WERI-Rb-1 (cell line): ENCODE results near the gene ARHGEF4.

Source experiments
- DNase-seq: peaks from one replicate; pipeline ENCODE4 v3.0.0-alpha.2; 2020
- H3K27ac ChIP-seq: fragments of 250-450 bp; sonication (Bioruptor Pico); 2 replicates; pipeline ENCODE4 v1.5.1; 2020; ENCODE audit warnings: mild to moderate bottlenecking, moderate library complexity
- H3K27me3 ChIP-seq: fragments of 250-450 bp; sonication (Bioruptor Pico); 2 replicates; pipeline ENCODE4 v1.5.1; 2021; ENCODE audit warnings: mild to moderate bottlenecking, low read depth, moderate library complexity; ENCODE audit not compliant: insufficient read depth, severe bottlenecking
- H3K36me3 ChIP-seq: fragments of 250-450 bp; sonication (Bioruptor Pico); 2 replicates; pipeline ENCODE4 v1.5.1; 2020; ENCODE audit warnings: mild to moderate bottlenecking, moderate library complexity
- H3K4me3 ChIP-seq: 2 replicates; pipeline ENCODE4 v1.5.1; 2011; ENCODE audit warnings: low read depth, mild to moderate bottlenecking, control low read depth, low read length
- H3K9me3 ChIP-seq: fragments of 250-450 bp; sonication (Bioruptor Pico); 2 replicates; pipeline ENCODE4 v1.5.1; 2021; ENCODE audit warnings: mild to moderate bottlenecking, moderate library complexity; ENCODE audit not compliant: severe bottlenecking
- CTCF ChIP-seq: IDR thresholded peaks from 2 replicates; pipeline ENCODE4 v1.5.1; 2011; ENCODE audit warnings: low read depth, mild to moderate bottlenecking, control low read depth, inconsistent platforms, low read length

The ARHGEF4 gene

GRCh38 chr2:131044757-131045150, 208.0 kb downstream of the ARHGEF4 start:
- no peak for TF ChIP-seq CTCF
- no peaks in the 10 kb centered on the region for H3K9me3 ChIP-seq
- no peaks in the 10 kb centered on the region for H3K27me3 ChIP-seq
- peaks cover 33% of the 10 kb centered on the region for H3K36me3 ChIP-seq
- no peak for DNase-seq
- H3K4me3 ChIP-seq = no peak overlapping the region
- no peak overlapping the region for H3K27ac ChIP-seq

- Histone ChIP-seq H3K27ac (no peak overlapping the region), H3K9me3 (no peaks in the 10 kb centered on the region), H3K36me3 (peaks cover 40% of the 10 kb centered on the region), H3K4me3 (no peak overlapping the region), H3K27me3 (no peaks in the 10 kb centered on the region)
- no peak for DNase-seq
- TF ChIP-seq CTCF = no peak
Measured at GRCh38 chr2:131045286-131046027, 208.7 kb downstream of the ARHGEF4 start.

GRCh38 chr2:131046028-131046917, 209.6 kb downstream of the ARHGEF4 start:
- TF ChIP-seq CTCF = no peak
- DNase-seq = no peak
- Histone ChIP-seq H3K9me3 (no peaks in the 10 kb centered on the region), H3K36me3 (peaks cover 45% of the 10 kb centered on the region), H3K27me3 (no peaks in the 10 kb centered on the region), H3K4me3 (no peak overlapping the region), H3K27ac (no peak overlapping the region)

- DNase-seq = no peak
- Histone ChIP-seq H3K9me3 (no peaks in the 10 kb centered on the region), H3K27me3 (no peaks in the 10 kb centered on the region), H3K27ac (no peak overlapping the region), H3K36me3 (peaks cover 53% of the 10 kb centered on the region), H3K4me3 (no peak overlapping the region)
- no peak for TF ChIP-seq CTCF
Measured at GRCh38 chr2:131046918-131047652, 210.4 kb downstream of the ARHGEF4 start.

- TF ChIP-seq CTCF = no peak
- peaks cover 62% of the 10 kb centered on the region for H3K36me3 ChIP-seq
- H3K9me3 ChIP-seq = no peaks in the 10 kb centered on the region
- H3K4me3 ChIP-seq = no peak overlapping the region
- H3K27ac ChIP-seq = no peak overlapping the region
- no peaks in the 10 kb centered on the region for H3K27me3 ChIP-seq
- no peak for DNase-seq
Measured at GRCh38 chr2:131047920-131048560, 211.3 kb downstream of the ARHGEF4 start.
